HepG2 (cell line): ENCODE results near the gene NAA38. TPM values are rescaled to one million over a fixed set of nuclear protein-coding genes. Genes with fewer than 3 reads are reported as not detected.

Experiments used
- AHR ChIP-seq: IDR thresholded peaks from 2 replicates; pipeline ENCODE4 v1.6.1; 2018; ENCODE audit warnings: missing genetic modification reagents, missing compliant biosample characterization
- CEBPB ChIP-seq: IDR thresholded peaks from 2 replicates; pipeline ENCODE4 v1.6.1; 2011; ENCODE audit warnings: low read depth, low read length, improper control_type of control experiment, borderline replicate concordance
- CREM ChIP-seq, 2 experiments: sonication (generic) in 1 of 2; formaldehyde crosslinking in 1 of 2; IDR thresholded peaks; 2 replicates each; pipeline versions ENCODE4 v1.4.0 to v1.6.1; 2016 to 2020; ENCODE audit warnings: antibody characterized with exemption in 1 of 2, mild to moderate bottlenecking in 1 of 2, missing genetic modification reagents in 1 of 2
- ELF4 ChIP-seq: sonication (generic); formaldehyde crosslinking; IDR thresholded peaks from 2 replicates; pipeline ENCODE4 v1.5.0; 2020; ENCODE audit warnings: missing genetic modification reagents, mild to moderate bottlenecking, moderate library complexity, borderline replicate concordance
- FOXA3 ChIP-seq: IDR thresholded peaks from 2 replicates; pipeline ENCODE4 v1.6.1; 2016; ENCODE audit warnings: missing genetic modification reagents, missing compliant biosample characterization
- HOXA9 ChIP-seq: sonication (generic); formaldehyde crosslinking; IDR thresholded peaks from 2 replicates; pipeline ENCODE4 v1.8.1; 2022; ENCODE audit warnings: missing genetic modification reagents, mild to moderate bottlenecking, moderate library complexity, borderline replicate concordance
- LCORL ChIP-seq, 2 experiments: fragments of 450-650 bp in 1 of 2; sonication (generic) in 1 of 2; formaldehyde crosslinking in 1 of 2; IDR thresholded peaks; 2 replicates each; pipeline versions ENCODE4 v1.5.0 to v1.6.1; 2017 to 2020; ENCODE audit warnings: antibody characterized with exemption in 1 of 2, missing genetic modification reagents in 1 of 2
- MED1 ChIP-seq: sonication (generic); formaldehyde crosslinking; IDR thresholded peaks from 2 replicates; pipeline ENCODE4 v1.4.0; 2020; ENCODE audit warnings: missing genetic modification reagents
- NFIB ChIP-seq: sonication (generic); formaldehyde crosslinking; IDR thresholded peaks from 2 replicates; pipeline ENCODE4 v1.9.0; 2021; ENCODE audit warnings: missing genetic modification reagents, mild to moderate bottlenecking, borderline replicate concordance
- PLRG1 ChIP-seq: fragments of 450-650 bp; conservative IDR thresholded peaks from 2 replicates; pipeline ENCODE4 v1.6.1; 2016
- RELA ChIP-seq: sonication (generic); formaldehyde crosslinking; IDR thresholded peaks from 2 replicates; pipeline ENCODE4 v1.4.0; 2020; ENCODE audit warnings: missing genetic modification reagents
- TOPORS ChIP-seq: sonication (generic); formaldehyde crosslinking; IDR thresholded peaks from 2 replicates; pipeline ENCODE4 v1.8.0; 2023; ENCODE audit warnings: mild to moderate bottlenecking, missing genetic modification reagents
- YEATS4 ChIP-seq: sonication (generic); formaldehyde crosslinking; IDR thresholded peaks from 2 replicates; pipeline ENCODE4 v1.4.0; 2020; ENCODE audit warnings: missing genetic modification reagents, borderline replicate concordance
- ZNF136 ChIP-seq: sonication (generic); formaldehyde crosslinking; IDR thresholded peaks from 2 replicates; pipeline ENCODE4 v1.8.1; 2022; ENCODE audit warnings: low read depth, mild to moderate bottlenecking, moderate library complexity, missing genetic modification reagents
- ZNF143 ChIP-seq: sonication (generic); formaldehyde crosslinking; IDR thresholded peaks from 2 replicates; pipeline ENCODE4 v1.4.0; 2020; ENCODE audit warnings: missing genetic modification reagents
- ZNF652 ChIP-seq: IDR thresholded peaks from 2 replicates; pipeline ENCODE4 v1.6.1; 2016; ENCODE audit warnings: low read depth, borderline replicate concordance
- ZNF761 ChIP-seq: sonication (generic); formaldehyde crosslinking; conservative IDR thresholded peaks from 2 replicates; pipeline ENCODE4 v1.4.0; 2020; ENCODE audit warnings: mild to moderate bottlenecking, missing genetic modification reagents
- polyA plus RNA-seq, 8 experiments: library from polyadenylated mRNA; depleted of rRNA in 3 of 8; stranded (reverse) in 7 of 8; unstranded in 1 of 8; fragments of >200 nt; fragmentation: Illumina TruSeq in 4 of 8; extraction: Trizol in 4 of 8; gene quantifications; 2 replicates each; pipeline versions ENCODE4 v1.2.1 to v1.2.3, GENCODE V29; 2011 to 2016; ENCODE audit warnings: low read depth in 4 of 8, missing spikeins in 1 of 8, mixed read lengths in 1 of 8; ENCODE audit not compliant: insufficient read depth in 1 of 8
- total RNA-seq, 5 experiments: library from RNA; depleted of rRNA; stranded (reverse); fragments of >200 nt; fragmentation: Illumina TruSeq; extraction: Trizol; gene quantifications; 2 replicates each; pipeline ENCODE4 v1.2.3, GENCODE V29; 2016; ENCODE audit warnings: low read depth in 1 of 5
- TF ChIP-seq, protein P1 (sequence below): sonication (generic); formaldehyde crosslinking; IDR thresholded peaks from 2 replicates; pipeline ENCODE4 v1.4.0; 2020; ENCODE audit warnings: mild to moderate bottlenecking, missing genetic modification reagents
- TF ChIP-seq, protein P2 (sequence below): sonication (generic); formaldehyde crosslinking; IDR thresholded peaks from 2 replicates; pipeline ENCODE4 v1.4.0; 2020; ENCODE audit warnings: mild to moderate bottlenecking, missing genetic modification reagents
- TF ChIP-seq, protein P3 (sequence below): sonication (generic); formaldehyde crosslinking; IDR thresholded peaks from 2 replicates; pipeline ENCODE4 v1.5.0; 2020; ENCODE audit warnings: mild to moderate bottlenecking, missing genetic modification reagents
- TF ChIP-seq, protein P4 (sequence below): sonication (generic); formaldehyde crosslinking; IDR thresholded peaks from 2 replicates; pipeline ENCODE4 v1.5.0; 2020; ENCODE audit warnings: mild to moderate bottlenecking, missing genetic modification reagents

The NAA38 gene
- total and polyA plus RNA-seq, 2 of the 13 experiments (the other 11 are each of a cell fraction or from before 2014, with no cell fraction given) = 46.9 to 91.6 TPM

DNA sequence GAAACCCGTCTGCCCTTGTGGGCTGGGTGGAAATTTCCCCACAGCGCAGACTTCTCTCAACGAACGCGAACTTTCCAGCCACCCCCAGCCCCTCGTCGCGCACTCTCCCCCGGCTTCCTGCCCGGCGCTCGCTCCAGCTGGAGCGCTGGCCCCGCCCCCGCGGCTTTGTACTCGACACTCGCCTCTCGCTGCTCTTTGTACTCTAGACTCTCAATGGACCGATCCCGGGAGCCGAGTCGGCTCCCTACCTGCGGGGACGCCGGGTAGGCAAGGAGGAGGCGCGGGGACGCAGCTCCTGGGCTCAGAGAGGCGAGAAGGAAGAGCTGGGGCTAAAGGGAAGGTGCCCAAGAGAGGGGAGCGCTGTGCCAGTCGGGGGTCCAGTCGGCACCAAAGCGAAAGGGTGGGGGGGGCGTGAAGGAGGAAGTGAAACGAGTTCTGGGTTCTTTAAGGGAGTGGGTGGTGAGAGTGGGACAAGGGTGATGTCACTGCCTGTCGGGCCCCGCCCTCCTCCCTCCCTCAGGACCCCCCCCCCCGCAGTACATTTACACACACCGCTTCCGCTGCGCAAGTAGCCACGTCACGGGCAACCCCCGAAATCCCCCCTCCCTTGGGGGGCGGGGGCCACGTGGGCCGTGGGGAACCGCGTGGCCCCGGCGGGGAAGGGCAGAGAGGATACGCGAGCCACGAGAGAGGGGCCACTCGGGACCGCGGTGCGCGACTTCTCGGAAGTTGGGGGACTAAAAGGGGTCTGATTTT is 13.6 kb downstream of the NAA38 start (continued):
- TF ChIP-seq AHR (CRISPR knock-in tag) = no peak
- no peak for TF ChIP-seq RELA (CRISPR knock-in tag)
- no peak for TF ChIP-seq ELF4 (CRISPR knock-in tag)
- TF ChIP-seq NFIB (CRISPR knock-in tag) = no peak
- TF ChIP-seq, protein P1, sequence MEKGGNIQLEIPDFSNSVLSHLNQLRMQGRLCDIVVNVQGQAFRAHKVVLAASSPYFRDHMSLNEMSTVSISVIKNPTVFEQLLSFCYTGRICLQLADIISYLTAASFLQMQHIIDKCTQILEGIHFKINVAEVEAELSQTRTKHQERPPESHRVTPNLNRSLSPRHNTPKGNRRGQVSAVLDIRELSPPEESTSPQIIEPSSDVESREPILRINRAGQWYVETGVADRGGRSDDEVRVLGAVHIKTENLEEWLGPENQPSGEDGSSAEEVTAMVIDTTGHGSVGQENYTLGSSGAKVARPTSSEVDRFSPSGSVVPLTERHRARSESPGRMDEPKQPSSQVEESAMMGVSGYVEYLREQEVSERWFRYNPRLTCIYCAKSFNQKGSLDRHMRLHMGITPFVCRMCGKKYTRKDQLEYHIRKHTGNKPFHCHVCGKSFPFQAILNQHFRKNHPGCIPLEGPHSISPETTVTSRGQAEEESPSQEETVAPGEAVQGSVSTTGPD (CRISPR knock-in tag) = no peak
- TF ChIP-seq, protein P2, sequence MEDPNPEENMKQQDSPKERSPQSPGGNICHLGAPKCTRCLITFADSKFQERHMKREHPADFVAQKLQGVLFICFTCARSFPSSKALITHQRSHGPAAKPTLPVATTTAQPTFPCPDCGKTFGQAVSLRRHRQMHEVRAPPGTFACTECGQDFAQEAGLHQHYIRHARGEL = no peak
- peak; percentile 82 for TF ChIP-seq ZNF761 (CRISPR knock-in tag)
- no peak for TF ChIP-seq FOXA3
- 0 out of 2 replicates have a peak, but pooled peaks have one; percentile 6 for TF ChIP-seq ZNF143 (CRISPR knock-in tag)
- TF ChIP-seq TOPORS = 0 out of 2 replicates have a peak, but pooled peaks have one; percentile 7
- TF ChIP-seq, protein P3, sequence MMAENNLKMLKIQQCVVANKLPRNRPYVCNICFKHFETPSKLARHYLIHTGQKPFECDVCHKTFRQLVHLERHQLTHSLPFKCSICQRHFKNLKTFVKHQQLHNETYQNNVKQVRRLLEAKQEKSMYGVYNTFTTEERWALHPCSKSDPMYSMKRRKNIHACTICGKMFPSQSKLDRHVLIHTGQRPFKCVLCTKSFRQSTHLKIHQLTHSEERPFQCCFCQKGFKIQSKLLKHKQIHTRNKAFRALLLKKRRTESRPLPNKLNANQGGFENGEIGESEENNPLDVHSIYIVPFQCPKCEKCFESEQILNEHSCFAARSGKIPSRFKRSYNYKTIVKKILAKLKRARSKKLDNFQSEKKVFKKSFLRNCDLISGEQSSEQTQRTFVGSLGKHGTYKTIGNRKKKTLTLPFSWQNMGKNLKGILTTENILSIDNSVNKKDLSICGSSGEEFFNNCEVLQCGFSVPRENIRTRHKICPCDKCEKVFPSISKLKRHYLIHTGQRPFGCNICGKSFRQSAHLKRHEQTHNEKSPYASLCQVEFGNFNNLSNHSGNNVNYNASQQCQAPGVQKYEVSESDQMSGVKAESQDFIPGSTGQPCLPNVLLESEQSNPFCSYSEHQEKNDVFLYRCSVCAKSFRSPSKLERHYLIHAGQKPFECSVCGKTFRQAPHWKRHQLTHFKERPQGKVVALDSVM (CRISPR knock-in tag) = no peak
- TF ChIP-seq, protein P4, sequence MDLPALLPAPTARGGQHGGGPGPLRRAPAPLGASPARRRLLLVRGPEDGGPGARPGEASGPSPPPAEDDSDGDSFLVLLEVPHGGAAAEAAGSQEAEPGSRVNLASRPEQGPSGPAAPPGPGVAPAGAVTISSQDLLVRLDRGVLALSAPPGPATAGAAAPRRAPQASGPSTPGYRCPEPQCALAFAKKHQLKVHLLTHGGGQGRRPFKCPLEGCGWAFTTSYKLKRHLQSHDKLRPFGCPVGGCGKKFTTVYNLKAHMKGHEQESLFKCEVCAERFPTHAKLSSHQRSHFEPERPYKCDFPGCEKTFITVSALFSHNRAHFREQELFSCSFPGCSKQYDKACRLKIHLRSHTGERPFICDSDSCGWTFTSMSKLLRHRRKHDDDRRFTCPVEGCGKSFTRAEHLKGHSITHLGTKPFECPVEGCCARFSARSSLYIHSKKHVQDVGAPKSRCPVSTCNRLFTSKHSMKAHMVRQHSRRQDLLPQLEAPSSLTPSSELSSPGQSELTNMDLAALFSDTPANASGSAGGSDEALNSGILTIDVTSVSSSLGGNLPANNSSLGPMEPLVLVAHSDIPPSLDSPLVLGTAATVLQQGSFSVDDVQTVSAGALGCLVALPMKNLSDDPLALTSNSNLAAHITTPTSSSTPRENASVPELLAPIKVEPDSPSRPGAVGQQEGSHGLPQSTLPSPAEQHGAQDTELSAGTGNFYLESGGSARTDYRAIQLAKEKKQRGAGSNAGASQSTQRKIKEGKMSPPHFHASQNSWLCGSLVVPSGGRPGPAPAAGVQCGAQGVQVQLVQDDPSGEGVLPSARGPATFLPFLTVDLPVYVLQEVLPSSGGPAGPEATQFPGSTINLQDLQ (CRISPR knock-in tag) = 0 out of 2 replicates have a peak, but pooled peaks have one; percentile 65
- TF ChIP-seq MED1 (CRISPR knock-in tag) = peak; percentile 54
- TF ChIP-seq HOXA9 (CRISPR knock-in tag) = no peak
- TF ChIP-seq LCORL (IDR thresholded peaks at IDR 0.05) = no peak
- TF ChIP-seq LCORL (CRISPR knock-in tag; IDR thresholded peaks at IDR 0.05) = peak; percentile 19; the same call in 1 of the 2 replicates
- no peak; the same call in 1 of the 2 replicates for TF ChIP-seq CREM (IDR thresholded peaks at IDR 0.05)
- TF ChIP-seq CREM (CRISPR knock-in tag; IDR thresholded peaks at IDR 0.05) = no peak
- TF ChIP-seq CEBPB = no peak
- no peak; the same call in 1 of the 2 replicates for TF ChIP-seq ZNF652 (CRISPR knock-in tag)
- TF ChIP-seq ZNF136 (CRISPR knock-in tag) = no peak
- no peak for TF ChIP-seq PLRG1
- TF ChIP-seq YEATS4 = peak; percentile 43; the same call in 1 of the 2 replicates
